Adrenal gland (tissue), 5 donors: ENCODE data around the gene CCDC93.

Source experiments
- POLR2A ChIP-seq, 2 donors: fragments of 450-650 bp; IDR thresholded peaks; one replicate each; pipeline ENCODE4 v1.6.1; 2017; ENCODE audit warnings: antibody characterized with exemption in 2 of 2, mild to moderate bottlenecking in 2 of 2, moderate library complexity in 1 of 2
- TF ChIP-seq, protein P1 (sequence below), 6 experiments: fragments of 450-650 bp in 4 of 6; fragments of 200-600 bp in 2 of 6; sonication (generic) in 1 of 6; IDR thresholded peaks; 1 replicate in 5 of 6; 2 replicates in 1 of 6; pipeline versions ENCODE4 v1.5.1 to v1.8.0; 2016 to 2021; ENCODE audit warnings: antibody characterized with exemption in 6 of 6, mild to moderate bottlenecking in 2 of 6, moderate library complexity in 1 of 6
- donor health status: DM: no; HTN: no; CAD: no.

DNA sequence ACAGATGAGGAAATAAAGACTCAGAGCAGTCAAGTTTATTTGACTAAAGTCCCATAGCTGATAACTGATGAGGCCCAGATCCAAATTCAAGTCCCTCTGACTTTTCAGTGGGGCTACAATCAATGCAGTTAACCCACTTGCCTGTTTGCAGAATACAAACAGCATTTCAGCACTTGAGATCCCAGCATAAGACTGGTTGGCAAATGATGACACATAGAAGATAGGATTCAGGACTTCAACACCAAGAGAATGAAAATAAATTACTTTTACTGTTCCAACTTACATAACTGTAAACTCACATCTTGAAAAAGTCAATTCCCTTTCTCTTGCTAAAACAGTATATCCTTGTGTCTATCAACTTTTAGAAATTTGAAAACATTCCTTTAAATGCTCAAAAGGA is 61.2 kb downstream of the CCDC93 start:
- TF ChIP-seq, protein P1, sequence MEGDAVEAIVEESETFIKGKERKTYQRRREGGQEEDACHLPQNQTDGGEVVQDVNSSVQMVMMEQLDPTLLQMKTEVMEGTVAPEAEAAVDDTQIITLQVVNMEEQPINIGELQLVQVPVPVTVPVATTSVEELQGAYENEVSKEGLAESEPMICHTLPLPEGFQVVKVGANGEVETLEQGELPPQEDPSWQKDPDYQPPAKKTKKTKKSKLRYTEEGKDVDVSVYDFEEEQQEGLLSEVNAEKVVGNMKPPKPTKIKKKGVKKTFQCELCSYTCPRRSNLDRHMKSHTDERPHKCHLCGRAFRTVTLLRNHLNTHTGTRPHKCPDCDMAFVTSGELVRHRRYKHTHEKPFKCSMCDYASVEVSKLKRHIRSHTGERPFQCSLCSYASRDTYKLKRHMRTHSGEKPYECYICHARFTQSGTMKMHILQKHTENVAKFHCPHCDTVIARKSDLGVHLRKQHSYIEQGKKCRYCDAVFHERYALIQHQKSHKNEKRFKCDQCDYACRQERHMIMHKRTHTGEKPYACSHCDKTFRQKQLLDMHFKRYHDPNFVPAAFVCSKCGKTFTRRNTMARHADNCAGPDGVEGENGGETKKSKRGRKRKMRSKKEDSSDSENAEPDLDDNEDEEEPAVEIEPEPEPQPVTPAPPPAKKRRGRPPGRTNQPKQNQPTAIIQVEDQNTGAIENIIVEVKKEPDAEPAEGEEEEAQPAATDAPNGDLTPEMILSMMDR (IDR thresholded peaks at IDR 0.05): no peak
- no peak for TF ChIP-seq POLR2A (IDR thresholded peaks at IDR 0.05)
